HG03066 (cell line): ENCODE data around the gene SORCS2.

ENCODE experiments used
- ATAC-seq: cut with Tn5 transposase; IDR thresholded peaks from one replicate; pipeline ENCODE4 v1.9.1; 2021; ENCODE audit warnings: low read depth; ENCODE audit not compliant: unreplicated experiment

Gene SORCS2

GRCh38 chr4:7343950-7344349, 151.6 kb downstream of the SORCS2 start:
- ATAC-seq, result no peak

GRCh38 chr4:7344636-7345155, 152.4 kb downstream of the SORCS2 start:
- no peak for ATAC-seq

- no peak for ATAC-seq
Observed at GRCh38 chr4:7347981-7348380, 155.6 kb downstream of the SORCS2 start.

- no peak for ATAC-seq
Observed at GRCh38 chr4:7348946-7349900, 156.9 kb downstream of the SORCS2 start.

GRCh38 chr4:7350396-7350795, 158.1 kb downstream of the SORCS2 start:
- ATAC-seq, result no peak

GRCh38 chr4:7351014-7351413, 158.7 kb downstream of the SORCS2 start:
- no peak for ATAC-seq

- no peak for ATAC-seq
Observed at GRCh38 chr4:7352486-7352885, 160.1 kb downstream of the SORCS2 start.

- no peak for ATAC-seq
Observed at GRCh38 chr4:7353046-7353790, 160.9 kb downstream of the SORCS2 start.

- ATAC-seq, result no peak
Observed at GRCh38 chr4:7353846-7354610, 161.7 kb downstream of the SORCS2 start.

- no peak for ATAC-seq
Observed at GRCh38 chr4:7354927-7355326, 162.6 kb downstream of the SORCS2 start.

GRCh38 chr4:7355795-7356194, 163.5 kb downstream of the SORCS2 start:
- no peak for ATAC-seq

GRCh38 chr4:7356667-7357310, 164.5 kb downstream of the SORCS2 start:
- ATAC-seq, result no peak

GRCh38 chr4:7357323-7357722, 165.0 kb downstream of the SORCS2 start:
- no peak for ATAC-seq

GRCh38 chr4:7358100-7358735, 165.9 kb downstream of the SORCS2 start:
- ATAC-seq, result no peak

GRCh38 chr4:7359400-7360062, 167.2 kb downstream of the SORCS2 start:
- no peak for ATAC-seq

- ATAC-seq, result no peak
Observed at GRCh38 chr4:7360806-7361205, 168.5 kb downstream of the SORCS2 start.

GRCh38 chr4:7361280-7361895, 169.1 kb downstream of the SORCS2 start:
- ATAC-seq, result no peak

- ATAC-seq, result no peak
Observed at GRCh38 chr4:7362341-7362740, 170.0 kb downstream of the SORCS2 start.
